GM18907 (cell line): ENCODE measurements around the gene TGFBR3.
A peak's percentile ranks its signal among the peaks of the same experiment; 100 is the strongest.

Experiments
- ATAC-seq: cut with Tn5 transposase; IDR thresholded peaks from one replicate; pipeline ENCODE4 v1.9.1; 2021; ENCODE audit warnings: mild to moderate bottlenecking, moderate library complexity; ENCODE audit not compliant: unreplicated experiment

TGFBR3 gene

GRCh38 chr1:91803847-91804545, 82.0 kb downstream of the TGFBR3 start:
- peak; percentile 88 for ATAC-seq

DNA sequence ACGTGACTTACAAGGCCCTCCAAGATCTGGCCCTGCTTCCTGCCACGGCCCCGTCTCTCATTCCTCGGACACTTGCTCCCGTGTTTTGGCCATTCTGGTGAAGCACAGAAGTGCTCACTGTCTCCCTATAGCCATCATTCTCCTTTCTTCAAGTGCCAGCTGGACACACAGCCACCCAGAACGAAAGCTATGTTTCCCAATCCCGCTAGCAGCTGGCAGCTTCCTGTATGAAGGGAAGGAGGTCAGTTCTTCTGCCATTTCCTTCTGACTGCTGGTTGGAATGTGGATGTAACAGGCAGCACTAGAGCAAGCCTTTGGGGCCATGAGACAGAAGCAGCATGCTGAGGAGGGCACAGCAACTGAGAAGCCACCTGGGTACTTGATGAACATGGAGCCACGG, 82.8 kb downstream of the TGFBR3 start:
- no peak for ATAC-seq

GRCh38 chr1:91801496-91802115, 84.3 kb downstream of the TGFBR3 start:
- ATAC-seq: no peak

- no peak for ATAC-seq
Observed at GRCh38 chr1:91799863-91800262, 86.1 kb downstream of the TGFBR3 start.

GRCh38 chr1:91799159-91799558, 86.8 kb downstream of the TGFBR3 start:
- ATAC-seq: no peak

DNA sequence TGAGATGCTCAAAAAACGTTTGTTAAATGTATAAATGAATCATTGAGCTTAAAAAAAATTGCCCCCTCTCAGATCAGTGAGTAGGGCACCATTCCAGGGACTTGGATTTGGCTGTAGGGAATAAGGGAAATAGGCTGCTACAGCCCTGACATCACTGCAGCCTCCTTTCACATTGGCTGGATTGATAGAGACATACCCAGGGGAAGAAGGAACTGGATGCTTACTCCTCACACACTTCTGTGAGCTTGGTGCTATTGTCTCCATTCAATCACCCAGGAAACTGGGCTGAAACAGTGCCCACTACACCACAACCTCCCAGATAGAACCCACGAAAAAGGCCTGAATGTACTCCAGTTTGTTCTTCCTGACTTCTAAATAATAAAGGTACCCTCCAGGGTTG, 87.2 kb downstream of the TGFBR3 start:
- ATAC-seq: no peak

- ATAC-seq: no peak
Observed at GRCh38 chr1:91798241-91798648, 87.7 kb downstream of the TGFBR3 start.

DNA sequence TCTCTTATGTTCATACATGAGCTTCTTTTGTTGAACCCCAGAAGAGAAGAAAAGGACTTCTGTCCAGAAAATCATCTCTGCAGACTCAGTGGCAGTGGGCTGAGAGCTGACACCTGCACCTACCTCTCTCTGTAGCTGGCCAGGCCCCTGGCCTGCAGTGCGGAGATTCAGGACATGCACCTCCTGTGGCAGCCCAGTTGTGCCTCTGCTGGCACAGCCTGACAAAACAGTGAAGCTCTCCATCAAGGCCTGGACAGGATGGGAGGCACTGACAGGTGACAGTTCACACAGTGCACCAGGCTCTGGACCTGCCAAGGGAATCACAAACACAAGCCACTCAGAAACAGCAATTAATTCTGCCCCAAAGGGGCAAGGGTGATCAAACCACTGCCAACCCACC, 88.8 kb downstream of the TGFBR3 start:
- no peak for ATAC-seq

DNA sequence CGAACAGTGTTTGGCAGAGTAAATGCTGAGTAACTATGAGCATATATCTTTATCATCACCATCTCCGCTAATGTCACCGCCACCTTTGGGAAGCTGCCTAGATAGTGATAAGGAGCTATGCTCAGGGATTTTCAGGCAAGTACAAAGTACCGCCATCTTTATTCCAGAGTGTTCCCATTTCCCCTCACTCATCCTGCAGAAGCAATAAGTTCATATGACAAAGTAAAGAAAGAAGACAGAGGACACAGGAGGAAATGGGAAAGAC, 89.6 kb downstream of the TGFBR3 start:
- no peak for ATAC-seq

DNA sequence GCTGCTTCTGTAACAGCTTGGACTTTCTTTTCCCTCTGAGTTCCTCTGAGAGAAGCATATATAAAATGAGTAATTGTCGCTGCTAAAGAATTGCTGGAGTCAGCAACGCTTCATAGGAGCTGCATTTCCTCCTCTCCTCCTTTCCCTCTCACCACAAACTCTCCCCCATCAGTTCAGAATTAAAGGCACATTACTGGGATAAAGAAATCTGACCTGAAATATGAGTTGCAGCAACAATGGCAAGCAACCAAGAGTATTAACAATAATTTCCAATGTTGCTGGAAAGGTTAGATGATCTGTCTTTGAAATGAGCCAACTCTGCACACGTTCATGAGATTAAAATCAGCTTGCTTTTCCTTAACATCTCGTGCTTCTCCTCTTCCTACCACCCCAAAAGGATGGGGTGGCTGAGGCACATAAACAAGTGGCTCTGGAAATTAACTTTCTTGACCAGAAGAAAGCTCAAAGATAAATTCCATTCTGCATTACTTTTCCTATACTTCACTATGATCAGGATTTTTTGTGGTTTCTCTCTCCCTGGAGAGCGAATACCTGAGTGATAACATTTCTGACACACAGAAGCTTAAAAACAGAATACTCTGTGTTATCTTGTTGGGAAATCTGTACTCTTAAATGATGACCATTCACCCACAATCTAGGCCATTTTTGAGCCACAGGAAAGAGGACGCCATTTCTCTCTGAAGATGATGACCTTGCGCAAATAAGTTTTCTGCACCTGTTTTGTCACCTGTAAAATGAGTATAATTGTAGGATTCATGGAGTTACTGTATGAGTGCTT, 90.2 kb downstream of the TGFBR3 start:
- no peak for ATAC-seq

DNA sequence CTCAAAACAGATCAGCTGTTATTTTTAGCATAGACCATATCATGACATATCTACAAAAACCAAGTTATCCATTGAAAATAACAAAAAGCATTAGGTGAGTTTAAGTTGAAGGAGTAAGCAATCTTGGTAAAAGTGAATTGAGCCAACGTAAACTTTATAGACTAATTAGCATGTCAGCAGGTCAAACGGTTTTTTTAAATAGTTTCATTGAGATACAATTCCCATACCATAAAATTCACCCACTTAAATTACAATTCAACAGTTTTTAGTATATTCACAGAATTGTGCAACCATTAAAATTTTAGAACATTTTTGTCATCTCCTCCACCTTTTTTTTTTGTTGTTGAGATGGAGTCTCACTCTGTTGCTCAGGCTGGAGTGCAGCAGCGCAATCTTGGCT, 92.1 kb downstream of the TGFBR3 start:
- ATAC-seq: no peak

DNA sequence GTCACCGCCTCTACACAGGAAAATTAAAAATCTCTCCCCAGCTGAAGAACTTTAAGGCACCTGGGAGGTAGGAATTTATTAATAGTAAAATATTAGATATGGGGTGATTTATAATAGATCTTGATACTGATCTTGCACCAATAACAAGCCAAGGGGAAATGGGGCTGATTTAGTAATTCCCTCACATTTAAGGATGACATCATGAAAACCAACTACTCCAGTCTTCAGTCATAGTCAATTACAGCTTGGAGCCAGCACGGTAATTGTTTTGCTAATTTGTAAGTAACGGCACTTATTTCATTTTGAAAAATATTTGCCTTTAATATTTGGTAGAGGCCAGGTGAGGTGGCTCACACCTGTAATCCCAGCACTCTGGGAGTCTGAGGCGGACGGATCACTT, 92.8 kb downstream of the TGFBR3 start:
- ATAC-seq: no peak

GRCh38 chr1:91792489-91793071, 93.4 kb downstream of the TGFBR3 start:
- no peak for ATAC-seq

DNA sequence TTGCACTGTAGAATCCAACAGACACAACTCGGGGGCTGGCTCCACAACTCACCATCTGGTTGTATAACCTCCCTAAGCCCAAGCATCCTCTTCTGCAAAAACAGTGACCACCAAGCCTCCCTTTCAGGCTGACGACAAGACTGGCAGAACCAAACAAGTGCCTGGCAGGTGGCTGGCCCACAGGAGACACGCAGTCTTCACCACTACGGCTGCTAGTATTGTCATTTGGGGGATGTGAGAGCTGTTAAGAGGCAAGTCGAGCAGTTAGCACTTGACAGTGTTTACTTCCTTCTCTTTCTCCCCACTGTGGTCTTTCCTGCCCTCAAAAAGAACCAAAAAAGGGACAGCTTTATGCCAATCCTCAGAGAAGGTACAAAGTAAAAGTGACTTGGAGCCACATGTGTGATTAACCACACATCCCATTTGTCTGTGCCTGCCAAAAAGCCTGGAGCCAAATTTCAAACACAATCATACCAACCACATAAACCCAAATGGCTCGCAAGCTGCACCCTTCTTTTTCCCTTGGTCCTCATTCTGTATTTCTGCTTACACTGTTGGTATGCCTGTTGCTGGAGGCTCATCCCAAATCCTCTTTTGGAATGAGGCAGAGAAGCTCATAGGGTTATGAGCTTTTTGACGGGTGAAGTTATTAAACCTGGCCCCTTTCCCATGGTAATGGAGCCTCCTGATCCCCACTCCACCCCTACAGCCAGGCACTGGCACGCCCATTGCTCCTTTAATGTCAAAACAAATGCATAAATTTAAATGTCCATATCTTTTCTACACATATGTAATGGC, 94.1 kb downstream of the TGFBR3 start:
- no peak for ATAC-seq

- no peak for ATAC-seq
Observed at GRCh38 chr1:91791103-91791502, 94.8 kb downstream of the TGFBR3 start.

DNA sequence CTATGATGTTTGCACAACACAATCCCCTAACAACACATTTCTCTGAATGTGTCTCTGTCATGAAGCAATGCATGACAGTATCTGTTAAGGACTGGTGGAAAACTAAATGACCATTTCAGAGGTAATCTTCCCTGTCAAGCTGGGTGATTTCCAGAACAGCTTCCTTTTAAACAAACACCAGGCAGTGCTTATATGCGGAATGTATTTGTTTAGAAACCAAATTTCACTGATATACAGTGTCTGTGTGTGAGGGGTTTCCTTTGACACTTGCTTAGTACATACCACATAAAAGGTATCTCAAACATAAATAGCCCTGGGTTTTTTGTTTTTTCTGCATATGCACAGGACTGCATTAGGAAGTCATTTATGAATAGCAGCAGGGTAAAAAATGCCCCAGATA, 95.6 kb downstream of the TGFBR3 start:
- no peak for ATAC-seq

GRCh38 chr1:91789273-91789997, 96.5 kb downstream of the TGFBR3 start:
- ATAC-seq: no peak

GRCh38 chr1:91787919-91788318, 98.0 kb downstream of the TGFBR3 start:
- ATAC-seq: no peak

DNA sequence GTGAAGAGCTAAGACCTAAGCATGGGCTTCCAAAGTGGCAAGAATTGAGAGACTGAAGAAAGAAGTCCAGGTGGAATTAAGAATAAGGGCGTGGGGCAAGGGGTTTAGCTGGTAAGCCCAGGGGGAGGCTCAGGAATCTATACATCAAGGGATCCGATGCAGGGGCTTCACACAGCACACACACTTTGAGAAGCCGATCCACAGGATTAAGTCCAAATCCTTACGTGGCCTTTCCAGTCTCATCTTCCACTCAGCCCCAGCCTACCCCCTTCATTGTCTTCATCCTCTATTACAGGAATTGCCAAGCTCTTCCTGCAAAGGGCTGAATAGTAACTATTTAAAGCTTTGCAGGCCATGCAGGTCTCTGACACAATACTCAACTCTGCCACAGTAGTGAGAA, 101.3 kb downstream of the TGFBR3 start:
- no peak for ATAC-seq

- no peak for ATAC-seq
Observed at GRCh38 chr1:91784191-91784590, 101.8 kb downstream of the TGFBR3 start.
